ENCODE results near the gene SBK1.

The SBK1 gene

GRCh38 chr16:28303132-28303531 is 10.8 kb downstream of the SBK1 start:
- no peak for TF ChIP-seq CTCF (IDR thresholded peaks at IDR 0.05; ENCODE audit: low read depth, low read length, missing control alignments)
- H3K4me3 ChIP-seq (replicated peaks; ENCODE audit: low read depth, low read length): no peak overlapping the region
- DNase-seq (ENCODE audit: extremely low read depth, low read depth): no peak

GRCh38 chr16:28304214-28304613 is 11.9 kb downstream of the SBK1 start:
- no peak for TF ChIP-seq CTCF (IDR thresholded peaks at IDR 0.05; ENCODE audit: low read depth, low read length, missing control alignments)
- DNase-seq (ENCODE audit: extremely low read depth, low read depth): peak; percentile 14
- H3K4me3 ChIP-seq (replicated peaks; ENCODE audit: low read depth, low read length): no peak overlapping the region

GRCh38 chr16:28307936-28308335 is 15.6 kb downstream of the SBK1 start:
- no peak overlapping the region for H3K4me3 ChIP-seq (replicated peaks; ENCODE audit: low read depth, low read length)
- DNase-seq (ENCODE audit: extremely low read depth, low read depth): no peak
- TF ChIP-seq CTCF (IDR thresholded peaks at IDR 0.05; ENCODE audit: low read depth, low read length, missing control alignments): no peak

- H3K4me3 ChIP-seq (replicated peaks; ENCODE audit: low read depth, low read length): no peak overlapping the region
- TF ChIP-seq CTCF (IDR thresholded peaks at IDR 0.05; ENCODE audit: low read depth, low read length, missing control alignments): no peak
- no peak for DNase-seq (ENCODE audit: extremely low read depth, low read depth)
Measured at GRCh38 chr16:28308794-28309584, 16.7 kb downstream of the SBK1 start.

GRCh38 chr16:28309811-28310311 is 17.5 kb downstream of the SBK1 start:
- no peak for TF ChIP-seq CTCF (IDR thresholded peaks at IDR 0.05; ENCODE audit: low read depth, low read length, missing control alignments)
- H3K4me3 ChIP-seq (replicated peaks; ENCODE audit: low read depth, low read length): no peak overlapping the region
- no peak for DNase-seq (ENCODE audit: extremely low read depth, low read depth)

- no peak for DNase-seq (ENCODE audit: extremely low read depth, low read depth)
- no peak for TF ChIP-seq CTCF (IDR thresholded peaks at IDR 0.05; ENCODE audit: low read depth, low read length, missing control alignments)
- no peak overlapping the region for H3K4me3 ChIP-seq (replicated peaks; ENCODE audit: low read depth, low read length)
Measured at GRCh38 chr16:28310796-28311195, 18.5 kb downstream of the SBK1 start.

Data from HFF-Myc (cell line).